H9 (cell line): Measurements from ENCODE around the gene GNAS. TPM values are rescaled to one million over a fixed set of nuclear protein-coding genes. Genes with fewer than 3 reads are reported as not detected.

Source experiments
- DNase-seq: peaks from one replicate; pipeline ENCODE4 v3.0.0-alpha.2; 2017
- H2AFZ ChIP-seq: one replicate; pipeline ENCODE4 v1.6.1; 2013; ENCODE audit warnings: mild to moderate bottlenecking, low read length, control low read depth, moderate library complexity
- H2AK5ac ChIP-seq: 2 replicates; pipeline ENCODE4 v1.6.1; 2013; ENCODE audit warnings: low read length, control low read depth, mixed read lengths; ENCODE audit not compliant: insufficient read length
- H2BK120ac ChIP-seq: one replicate; pipeline ENCODE4 v1.6.1; 2013; ENCODE audit warnings: low read depth, mild to moderate bottlenecking, low read length, control low read depth, inconsistent platforms; ENCODE audit not compliant: poor library complexity, severe bottlenecking
- H2BK12ac ChIP-seq: 2 replicates; pipeline ENCODE4 v1.6.1; 2013; ENCODE audit warnings: low read length, control low read depth, mixed read lengths, low read depth; ENCODE audit not compliant: insufficient read length
- H2BK15ac ChIP-seq: 2 replicates; pipeline ENCODE4 v1.6.1; 2013; ENCODE audit warnings: low read depth, low read length, control low read depth
- H2BK20ac ChIP-seq: one replicate; pipeline ENCODE4 v1.6.1; 2013; ENCODE audit warnings: low read depth, mild to moderate bottlenecking, low read length, control low read depth, inconsistent platforms; ENCODE audit not compliant: poor library complexity, severe bottlenecking
- H2BK5ac ChIP-seq: 2 replicates; pipeline ENCODE4 v1.6.1; 2013; ENCODE audit warnings: low read length, control low read depth, mixed read lengths; ENCODE audit not compliant: insufficient read length
- H3K14ac ChIP-seq: 2 replicates; pipeline ENCODE4 v1.6.1; 2013; ENCODE audit warnings: low read length, control low read depth; ENCODE audit not compliant: insufficient read depth
- H3K18ac ChIP-seq: 2 replicates; pipeline ENCODE4 v1.6.1; 2013; ENCODE audit warnings: low read depth, mild to moderate bottlenecking, mixed read lengths, low read length, control low read depth; ENCODE audit not compliant: insufficient read length
- H3K23ac ChIP-seq: 2 replicates; pipeline ENCODE4 v1.6.1; 2013; ENCODE audit warnings: low read length, control low read depth, mixed read lengths, low read depth; ENCODE audit not compliant: insufficient read length
- H3K23me2 ChIP-seq: 2 replicates; pipeline ENCODE4 v1.6.1; 2013; ENCODE audit warnings: low read depth, mild to moderate bottlenecking, mixed read lengths, low read length, control low read depth; ENCODE audit not compliant: insufficient read length, poor library complexity, severe bottlenecking
- H3K27ac ChIP-seq: 2 replicates; pipeline ENCODE4 v1.5.1; 2013; ENCODE audit warnings: low read length, control low read depth, mixed read lengths, low read depth; ENCODE audit not compliant: insufficient read length
- H3K27me3 ChIP-seq: 2 replicates; pipeline ENCODE4 v1.6.1; 2013; ENCODE audit warnings: low read length, control low read depth, inconsistent platforms; ENCODE audit not compliant: insufficient read depth
- H3K4ac ChIP-seq: 2 replicates; pipeline ENCODE4 v1.6.1; 2013; ENCODE audit warnings: low read depth, mild to moderate bottlenecking, control low read depth, inconsistent platforms, low read length, moderate library complexity
- H3K4me1 ChIP-seq: 2 replicates; pipeline ENCODE4 v1.6.1; 2013; ENCODE audit warnings: low read length, control low read depth, inconsistent platforms; ENCODE audit not compliant: insufficient read depth
- H3K4me2 ChIP-seq: 2 replicates; pipeline ENCODE4 v1.6.1; 2013; ENCODE audit warnings: low read length, control low read depth, mixed read lengths; ENCODE audit not compliant: insufficient read length, insufficient read depth
- H3K56ac ChIP-seq: 2 replicates; pipeline ENCODE4 v1.6.1; 2013; ENCODE audit warnings: low read depth, mild to moderate bottlenecking, mixed read lengths, low read length, control low read depth; ENCODE audit not compliant: insufficient read length
- H3K79me1 ChIP-seq: 2 replicates; pipeline ENCODE4 v1.6.1; 2013; ENCODE audit warnings: low read depth, mild to moderate bottlenecking, moderate library complexity, low read length, control low read depth, inconsistent platforms; ENCODE audit not compliant: insufficient read depth, poor library complexity, severe bottlenecking
- H3K79me2 ChIP-seq: 2 replicates; pipeline ENCODE4 v1.6.1; 2013; ENCODE audit warnings: low read length, control low read depth, inconsistent platforms; ENCODE audit not compliant: insufficient read depth
- H3K9ac ChIP-seq: 2 replicates; pipeline ENCODE4 v1.6.1; 2013; ENCODE audit warnings: low read length, control low read depth, mixed read lengths; ENCODE audit not compliant: insufficient read length; ENCODE audit errors: extremely low read depth
- H3K9me3 ChIP-seq: one replicate; pipeline ENCODE4 v1.6.1; 2013; ENCODE audit warnings: low read depth, low read length, inconsistent platforms; ENCODE audit not compliant: control insufficient read depth
- H3T11ph ChIP-seq: one replicate; pipeline ENCODE4 v1.6.1; 2013; ENCODE audit warnings: mild to moderate bottlenecking, low read length, control low read depth, inconsistent platforms
- H4K20me1 ChIP-seq: one replicate; pipeline ENCODE4 v1.6.1; 2013; ENCODE audit not compliant: control insufficient read depth, insufficient read length, insufficient read depth
- H4K5ac ChIP-seq: 2 replicates; pipeline ENCODE4 v1.6.1; 2013; ENCODE audit warnings: low read depth, mild to moderate bottlenecking, mixed read lengths, low read length, control low read depth; ENCODE audit not compliant: insufficient read length
- H4K8ac ChIP-seq: replicated peaks from 2 replicates; pipeline ENCODE4 v1.6.1; 2013; ENCODE audit warnings: low read length, control low read depth, mixed read lengths, low read depth; ENCODE audit not compliant: insufficient read length
- H4K91ac ChIP-seq: 2 replicates; pipeline ENCODE4 v1.6.1; 2013; ENCODE audit warnings: low read depth, mild to moderate bottlenecking, moderate library complexity, mixed read lengths, low read length, control low read depth; ENCODE audit not compliant: insufficient read length
- H3K27ac Mint-ChIP-seq, 3 experiments: 2 replicates in 2 of 3; 3 replicates in 1 of 3; pipeline ENCODE4 v1.8.0; 2020 to 2021; ENCODE audit warnings: mixed read lengths in 3 of 3, mild to moderate bottlenecking in 1 of 3, moderate library complexity in 1 of 3
- H3K27me3 Mint-ChIP-seq: 2 replicates; pipeline ENCODE4 v1.8.0; 2021; ENCODE audit warnings: low read depth, mild to moderate bottlenecking, moderate library complexity, mixed read lengths
- H3K36me3 Mint-ChIP-seq, 3 experiments: 2 replicates in 2 of 3; 3 replicates in 1 of 3; pipeline ENCODE4 v1.8.0; 2020 to 2021; ENCODE audit warnings: low read depth in 3 of 3, mixed read lengths in 3 of 3; ENCODE audit not compliant: insufficient read depth in 1 of 3
- H3K4me1 Mint-ChIP-seq, 2 experiments: 2 replicates each; pipeline ENCODE4 v1.8.0; 2020; ENCODE audit warnings: mixed read lengths in 2 of 2
- H3K4me3 Mint-ChIP-seq, 2 experiments: 2 replicates in 1 of 2; 3 replicates in 1 of 2; pipeline ENCODE4 v1.8.0; 2020 to 2021; ENCODE audit warnings: mild to moderate bottlenecking in 2 of 2, mixed read lengths in 2 of 2, moderate library complexity in 1 of 2
- H3K9me3 Mint-ChIP-seq, 2 experiments: 2 replicates in 1 of 2; 3 replicates in 1 of 2; pipeline ENCODE4 v1.8.0; 2020; ENCODE audit warnings: mild to moderate bottlenecking in 2 of 2, mixed read lengths in 2 of 2, moderate library complexity in 1 of 2
- WGBS: extraction: QIAGEN DNeasy Blood & Tissue Kit; methylation state at CpG from one replicate; pipeline ENCODE4 v1.1.7; 2013; ENCODE audit warnings: missing lambda C conversion rate, low lambda C conversion rate, mixed read lengths; ENCODE audit not compliant: insufficient read length; ENCODE audit errors: extremely low coverage; 5-methylcytosine and 5-hydroxymethylcytosine counted together
- total RNA-seq: library from RNA; stranded (reverse); gene quantifications from 2 replicates; pipeline ENCODE4 v1.2.1, GENCODE V29; 2021
- TF ChIP-seq, protein P1 (sequence below): fragments of 200-600 bp; sonication (generic); conservative IDR thresholded peaks from 3 replicates; pipeline ENCODE4 v1.8.0; 2021; ENCODE audit warnings: antibody characterized with exemption, mild to moderate bottlenecking

Gene GNAS
- total RNA-seq, 1 experiment from 2014 or later, result 920 TPM

DNA sequence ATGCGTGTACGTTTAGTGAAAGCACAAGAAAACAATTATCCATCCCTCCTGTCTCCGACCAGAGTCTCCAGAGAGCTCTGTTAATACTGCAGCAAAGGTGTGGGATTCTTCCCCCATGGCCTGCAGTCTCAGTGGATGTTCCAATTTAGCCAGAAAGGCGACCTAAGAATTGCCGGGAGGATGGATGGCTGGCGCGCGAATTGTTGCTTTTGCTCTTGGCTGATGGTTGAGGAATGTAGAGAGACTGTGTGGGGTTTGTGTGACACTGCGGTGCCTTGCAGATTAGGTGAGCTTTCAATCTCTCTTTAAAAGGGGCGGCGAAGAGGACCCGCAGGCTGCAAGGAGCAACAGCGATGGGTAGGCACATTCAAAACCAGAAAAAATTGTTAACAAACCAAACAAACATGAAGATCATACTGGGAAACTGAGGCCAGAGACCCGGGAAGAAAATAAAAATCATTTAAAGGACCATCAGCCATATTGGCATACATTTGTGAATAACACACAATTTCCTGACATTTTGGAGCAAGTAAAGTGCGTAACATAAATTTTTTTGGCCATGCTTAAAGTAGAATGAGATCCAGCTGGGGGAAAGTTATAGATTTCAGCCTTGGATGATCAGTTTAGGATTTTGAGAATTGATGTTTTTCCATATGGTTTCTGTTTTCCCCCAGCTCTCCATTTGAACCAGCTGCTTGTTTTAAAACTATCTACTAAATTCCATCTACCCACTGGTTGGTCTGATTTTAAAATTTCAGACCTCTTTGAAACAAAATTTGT, 46.3 kb downstream of the GNAS start:
- H4K20me1 ChIP-seq, result peaks cover 2% of the 10 kb centered on the region
- H3K4ac ChIP-seq, result no peak overlapping the region
- H3K9me3 ChIP-seq, result no peaks in the 10 kb centered on the region
- no peak overlapping the region for H4K8ac ChIP-seq
- H2BK15ac ChIP-seq, result no peak overlapping the region
- Mint-ChIP-seq H3K27ac (peak overlapping the region; percentile 23 to 76 (median 40); a peak in 6 of 7 replicates), H3K4me1 (peaks cover 81 to 84% of the 10 kb centered on the region in 2 experiments), H3K27me3 (no peaks in the 10 kb centered on the region), H3K9me3 (no peaks in the 10 kb centered on the region), H3K4me3 (peak overlapping the region in 1 of 2 experiments; percentile 9; a peak in 2 of 5 replicates), H3K36me3 (peaks cover 17 to 63% (median 36%) of the 10 kb centered on the region in 3 experiments; a peak in 6 of 7 replicates)
- no peaks in the 10 kb centered on the region for H3K27me3 ChIP-seq
- no peak overlapping the region for H2BK20ac ChIP-seq
- no peak overlapping the region for H3K27ac ChIP-seq
- H3K18ac ChIP-seq, result no peak overlapping the region
- no peaks in the 10 kb centered on the region for H3K79me1 ChIP-seq
- no CpG with 5 or more reads among the region's 15 CpGs for WGBS
- no peak overlapping the region for H2BK5ac ChIP-seq
- TF ChIP-seq, protein P1, sequence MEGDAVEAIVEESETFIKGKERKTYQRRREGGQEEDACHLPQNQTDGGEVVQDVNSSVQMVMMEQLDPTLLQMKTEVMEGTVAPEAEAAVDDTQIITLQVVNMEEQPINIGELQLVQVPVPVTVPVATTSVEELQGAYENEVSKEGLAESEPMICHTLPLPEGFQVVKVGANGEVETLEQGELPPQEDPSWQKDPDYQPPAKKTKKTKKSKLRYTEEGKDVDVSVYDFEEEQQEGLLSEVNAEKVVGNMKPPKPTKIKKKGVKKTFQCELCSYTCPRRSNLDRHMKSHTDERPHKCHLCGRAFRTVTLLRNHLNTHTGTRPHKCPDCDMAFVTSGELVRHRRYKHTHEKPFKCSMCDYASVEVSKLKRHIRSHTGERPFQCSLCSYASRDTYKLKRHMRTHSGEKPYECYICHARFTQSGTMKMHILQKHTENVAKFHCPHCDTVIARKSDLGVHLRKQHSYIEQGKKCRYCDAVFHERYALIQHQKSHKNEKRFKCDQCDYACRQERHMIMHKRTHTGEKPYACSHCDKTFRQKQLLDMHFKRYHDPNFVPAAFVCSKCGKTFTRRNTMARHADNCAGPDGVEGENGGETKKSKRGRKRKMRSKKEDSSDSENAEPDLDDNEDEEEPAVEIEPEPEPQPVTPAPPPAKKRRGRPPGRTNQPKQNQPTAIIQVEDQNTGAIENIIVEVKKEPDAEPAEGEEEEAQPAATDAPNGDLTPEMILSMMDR, result no peak
- H3K9ac ChIP-seq, result no peak overlapping the region
- H3K14ac ChIP-seq, result no peak overlapping the region
- peaks cover 16% of the 10 kb centered on the region for H3K4me1 ChIP-seq
- no peak overlapping the region for H3K4me2 ChIP-seq
- no peak overlapping the region for H3T11ph ChIP-seq
- no peak overlapping the region for H3K56ac ChIP-seq
- H3K23me2 ChIP-seq, result no peaks in the 10 kb centered on the region
- no peak overlapping the region for H2AK5ac ChIP-seq
- no peak overlapping the region for H4K91ac ChIP-seq
- DNase-seq, result no peak
- peaks cover 39% of the 10 kb centered on the region; the same call in 1 of the 2 replicates for H3K79me2 ChIP-seq
- no peak overlapping the region for H3K23ac ChIP-seq
- no peak overlapping the region for H2AFZ ChIP-seq
- H4K5ac ChIP-seq, result no peak overlapping the region
- no peak overlapping the region for H2BK12ac ChIP-seq
- H2BK120ac ChIP-seq, result no peak overlapping the region
